Endothelial cell of umbilical vein (primary cell): ENCODE measurements around the gene MRC2. TPM values are rescaled to one million over a fixed set of nuclear protein-coding genes. Genes with fewer than 3 reads are reported as not detected.

ENCODE experiments used
- BruUV-seq: library from RNA; stranded (reverse); fragments of 400-500 nt; replicated peaks from 2 replicates; lab custom pipeline; 2021; lab: Mats Ljungman, UMichigan
- CTCF ChIA-PET: fragments of 300-600, 350-600 bp; sonication (Branson Sonifier 250); formaldehyde crosslinking; loops from one replicate; lab custom pipeline; 2021; ENCODE audit warnings: antibody characterized with exemption, inconsistent platforms; lab: Charles Lee
- POLR2A ChIA-PET: fragments of 300-600, 350-600 bp; sonication (Branson Sonifier 250); formaldehyde crosslinking; loops from one replicate; lab custom pipeline; 2021; ENCODE audit warnings: antibody characterized with exemption, inconsistent platforms; lab: Charles Lee
- DNase-seq: peaks from one replicate; pipeline ENCODE4 v3.0.0-alpha.2; 2011; ENCODE audit warnings: low read depth, low spot score
- FAIRE-seq: peaks from 2 replicates; lab custom pipeline; 2011; peaks lifted over from hg19 to GRCh38; lab: Jason Lieb, UNC
- H2AFZ ChIP-seq: 2 replicates; pipeline ENCODE4 v1.6.0; 2012; ENCODE audit warnings: low read depth, low read length, control low read depth, inconsistent platforms
- H3K27ac ChIP-seq: 2 replicates; pipeline ENCODE4 v1.5.1; 2011; ENCODE audit warnings: low read depth, mild to moderate bottlenecking, control low read depth, low read length, moderate library complexity; ENCODE audit not compliant: insufficient read depth
- H3K27me3 ChIP-seq, 2 experiments: 2 replicates each; pipeline versions ENCODE4 v1.6.0 to v1.6.1; 2011; ENCODE audit warnings: low read length in 2 of 2, mixed read lengths in 1 of 2; ENCODE audit not compliant: control insufficient read depth in 2 of 2, insufficient read depth in 2 of 2
- H3K36me3 ChIP-seq, 2 experiments: 2 replicates in 1 of 2; 3 replicates in 1 of 2; pipeline ENCODE4 v1.5.1; 2011; ENCODE audit warnings: low read length in 2 of 2, mild to moderate bottlenecking in 1 of 2, moderate library complexity in 1 of 2; ENCODE audit not compliant: control insufficient read depth in 2 of 2, insufficient read depth in 2 of 2; ENCODE audit errors: extremely low read depth in 1 of 2
- H3K4me1 ChIP-seq: 3 replicates; pipeline ENCODE4 v1.5.1; 2011; ENCODE audit warnings: mild to moderate bottlenecking, low read length; ENCODE audit not compliant: control insufficient read depth, insufficient read depth; ENCODE audit errors: extremely low read depth
- H3K4me2 ChIP-seq: 2 replicates; pipeline ENCODE4 v1.6.1; 2011; ENCODE audit warnings: low read length, control low read depth, mixed read lengths; ENCODE audit not compliant: insufficient read depth
- H3K4me3 ChIP-seq, 3 experiments: fragments of 200-600 bp in 1 of 3; sonication (generic), shearing (Covaris generic) in 1 of 3; replicated peaks in 1 of 3; 2 replicates each; pipeline ENCODE4 v1.5.1; 2011 to 2016; ENCODE audit warnings: control low read depth in 3 of 3, low read length in 3 of 3, mild to moderate bottlenecking in 2 of 3, inconsistent platforms in 1 of 3, low read depth in 1 of 3, moderate library complexity in 1 of 3; ENCODE audit not compliant: insufficient read depth in 1 of 3
- H3K79me2 ChIP-seq: 2 replicates; pipeline ENCODE4 v1.6.0; 2012; ENCODE audit warnings: low read length, inconsistent platforms; ENCODE audit not compliant: control insufficient read depth, insufficient read depth
- H3K9ac ChIP-seq: replicated peaks from 2 replicates; pipeline ENCODE3; 2011; ENCODE audit warnings: low read length, control low read depth; ENCODE audit not compliant: insufficient read depth; ENCODE audit errors: extremely low read depth
- H3K9me1 ChIP-seq: replicated peaks from 3 replicates; pipeline ENCODE4 v1.6.0; 2011; ENCODE audit warnings: mild to moderate bottlenecking, low read length; ENCODE audit not compliant: control insufficient read depth, insufficient read depth; ENCODE audit errors: extremely low read depth
- H3K9me3 ChIP-seq: replicated peaks from 2 replicates; pipeline ENCODE4 v1.5.1; 2012; ENCODE audit warnings: low read length, inconsistent platforms; ENCODE audit not compliant: control insufficient read depth, insufficient read depth
- H4K20me1 ChIP-seq: replicated peaks from 2 replicates; pipeline ENCODE3; 2011; ENCODE audit warnings: mild to moderate bottlenecking, low read length; ENCODE audit not compliant: control insufficient read depth, insufficient read depth; ENCODE audit errors: extremely low read depth
- CTCF ChIP-seq, 2 donors: IDR thresholded peaks; 1 replicate in 1 of 2; 2 replicates in 1 of 2; pipeline ENCODE4 v1.5.1; 2011; ENCODE audit warnings: low read length in 2 of 2, mild to moderate bottlenecking in 2 of 2, moderate library complexity in 2 of 2, control low read depth in 1 of 2, inconsistent platforms in 1 of 2, low read depth in 1 of 2; ENCODE audit not compliant: insufficient read depth in 1 of 2; ENCODE audit errors: extremely low read depth in 1 of 2
- EZH2 ChIP-seq: IDR thresholded peaks from 2 replicates; pipeline ENCODE4 v1.6.1; 2012; ENCODE audit warnings: borderline replicate concordance, low read depth, mild to moderate bottlenecking, moderate library complexity, low read length, inconsistent platforms; ENCODE audit not compliant: severe bottlenecking
- FOS ChIP-seq: IDR thresholded peaks from 2 replicates; pipeline ENCODE4 v1.6.1; 2011; ENCODE audit warnings: mild to moderate bottlenecking, low read length, moderate library complexity, borderline replicate concordance; ENCODE audit not compliant: insufficient read depth
- GATA2 ChIP-seq: IDR thresholded peaks from 2 replicates; pipeline ENCODE4 v1.7.0; 2011; ENCODE audit warnings: low read depth, mild to moderate bottlenecking, moderate library complexity, mixed read lengths, low read length; ENCODE audit not compliant: insufficient read length, insufficient read depth
- JUN ChIP-seq: IDR thresholded peaks from 2 replicates; pipeline ENCODE4 v1.6.1; 2011; ENCODE audit warnings: borderline replicate concordance, low read depth; ENCODE audit not compliant: insufficient read length, insufficient read depth
- MYC ChIP-seq: IDR thresholded peaks from one replicate; pipeline ENCODE4 v1.6.1; 2011; ENCODE audit warnings: mild to moderate bottlenecking, low read depth, low read length
- POLR2A ChIP-seq: IDR thresholded peaks from 2 replicates; pipeline ENCODE4 v1.6.1; 2012; ENCODE audit warnings: low read depth, mild to moderate bottlenecking, control low read depth, low read length
- POLR2AphosphoS5 ChIP-seq: IDR thresholded peaks from 2 replicates; pipeline ENCODE4 v1.6.1; 2012; ENCODE audit warnings: low read depth, mild to moderate bottlenecking, control low read depth, low read length, moderate library complexity; ENCODE audit not compliant: insufficient read depth
- dilution Hi-C: fragments of 300-500 bp; cut with MboI; formaldehyde crosslinking; loops from one replicate; pipeline ENCODE4 v1.15.0; 2019; ENCODE audit warnings: low sequenced_read_pairs; ENCODE audit not compliant: extremely low pct_ligation_motif_present
- intact Hi-C: fragments of 100-400 bp; cut with micrococcal nuclease; formaldehyde crosslinking; loops from one replicate; pipeline ENCODE4 v1.10.0; 2022
- polyA plus RNA-seq, 4 experiments: library from polyadenylated mRNA; depleted of rRNA in 3 of 4; stranded (reverse) in 3 of 4; unstranded in 1 of 4; fragments of >200 nt; gene quantifications; 2 replicates each; pipeline versions ENCODE4 v1.2.1 to v1.2.3, GENCODE V29; 2011 to 2012; ENCODE audit warnings: missing spikeins in 1 of 4
- total RNA-seq: library from RNA; stranded (reverse); gene quantifications from 2 replicates; pipeline ENCODE4 v1.2.3, GENCODE V29; 2021
- TF ChIP-seq, protein P1 (sequence below): IDR thresholded peaks from 2 replicates; pipeline ENCODE4 v1.6.1; 2011; ENCODE audit not compliant: insufficient read depth, insufficient read length

MRC2 gene
- total and polyA plus RNA-seq, 2 donors (not counting 3 experiments of a cell fraction or from before 2014, with no cell fraction given) = 30.6 to 52.7 TPM

DNA sequence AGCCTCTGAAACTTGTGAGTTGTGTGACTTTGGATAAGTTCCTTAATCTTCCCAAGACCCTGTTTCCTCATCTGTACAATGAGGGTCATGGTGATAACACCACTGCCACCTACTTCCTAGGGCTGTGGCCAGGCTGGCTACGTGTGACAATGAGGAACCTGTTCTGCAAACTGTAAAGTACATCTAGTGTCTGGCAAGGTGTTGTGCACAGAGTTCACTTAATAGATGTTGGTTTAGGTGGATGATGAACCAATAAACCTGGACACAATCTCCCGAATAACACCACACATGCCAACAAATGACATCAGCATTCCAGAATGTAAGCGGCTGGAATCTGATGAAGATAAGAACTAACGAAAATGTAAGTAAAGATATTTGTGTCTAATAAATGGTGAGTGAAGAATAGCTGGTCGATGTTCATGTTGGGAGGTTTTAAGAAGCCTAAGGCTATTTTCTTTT lies 98.3 kb downstream of the MRC2 start:
- Histone ChIP-seq H3K9me1 (no peaks in the 10 kb centered on the region), H3K4me1 (peaks cover 3% of the 10 kb centered on the region), H3K4me2 (no peak overlapping the region), H3K4me3 (no peak overlapping the region), H3K9me3 (no peaks in the 10 kb centered on the region), H3K27ac (no peak overlapping the region), H3K79me2 (no peaks in the 10 kb centered on the region), H4K20me1 (no peaks in the 10 kb centered on the region), H3K9ac (no peak overlapping the region), H3K36me3 (no peaks in the 10 kb centered on the region), H2AFZ (no peak overlapping the region), H3K27me3 (peaks cover 3% of the 10 kb centered on the region in 2 experiments)
- TF ChIP-seq POLR2AphosphoS5 (no peak), EZH2 (no peak), JUN (no peak), CTCF (IDR thresholded peaks at IDR 0.05; ENCODE audit: extremely low read depth in 1 of 2, insufficient read depth in 1 of 2, low read depth in 1 of 2, low read length in 2 of 2) (no peak), FOS (no peak), MYC (no peak), GATA2 (no peak), POLR2A (no peak)
- TF ChIP-seq, protein P1, sequence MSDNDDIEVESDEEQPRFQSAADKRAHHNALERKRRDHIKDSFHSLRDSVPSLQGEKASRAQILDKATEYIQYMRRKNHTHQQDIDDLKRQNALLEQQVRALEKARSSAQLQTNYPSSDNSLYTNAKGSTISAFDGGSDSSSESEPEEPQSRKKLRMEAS = no peak
- CTCF ChIA-PET = no interaction called here
- dilution Hi-C loops = no loop called here
- FAIRE-seq (no peak), DNase-seq (peak; percentile 48)
- POLR2A ChIA-PET = no interaction called here
- intact Hi-C loops = no loop called here
- BruUV-seq = no TSS peak
